GM19468 (cell line): ENCODE results near the gene CPT1A.

Source experiments
- ATAC-seq: cut with Tn5 transposase; IDR thresholded peaks from one replicate; pipeline ENCODE4 v1.9.1; 2021; ENCODE audit warnings: mild to moderate bottlenecking, moderate library complexity, moderate number of reproducible peaks; ENCODE audit not compliant: unreplicated experiment; ENCODE audit errors: extremely low read depth

CPT1A gene

GRCh38 chr11:68806931-68807844 is 34.5 kb downstream of the CPT1A start:
- no peak for ATAC-seq

GRCh38 chr11:68804786-68805185 is 36.9 kb downstream of the CPT1A start:
- no peak for ATAC-seq

- ATAC-seq: no peak
These were observed 38.0 kb downstream of the CPT1A start for GRCh38 chr11:68803766-68804165.

GRCh38 chr11:68798221-68798813 is 43.4 kb downstream of the CPT1A start:
- ATAC-seq: no peak

- ATAC-seq: no peak
These were observed 44.9 kb downstream of the CPT1A start for GRCh38 chr11:68796801-68797200.

GRCh38 chr11:68792400-68792966 is 49.2 kb downstream of the CPT1A start:
- ATAC-seq: no peak

- ATAC-seq: no peak
These were observed 57.1 kb downstream of the CPT1A start for GRCh38 chr11:68784653-68785052.

- ATAC-seq: no peak
These were observed 58.4 kb downstream of the CPT1A start for GRCh38 chr11:68783216-68783821.

GRCh38 chr11:68782711-68783110 is 59.0 kb downstream of the CPT1A start:
- no peak for ATAC-seq

- ATAC-seq: no peak
These were observed 60.9 kb downstream of the CPT1A start for GRCh38 chr11:68780829-68781228.

GRCh38 chr11:68778205-68778604 is 63.5 kb downstream of the CPT1A start:
- no peak for ATAC-seq

GRCh38 chr11:68776442-68777235 is 65.1 kb downstream of the CPT1A start:
- ATAC-seq: no peak

GRCh38 chr11:68775951-68776388 is 65.7 kb downstream of the CPT1A start:
- no peak for ATAC-seq

GRCh38 chr11:68774194-68774585 is 67.5 kb downstream of the CPT1A start:
- no peak for ATAC-seq

GRCh38 chr11:68773521-68774193 is 68.1 kb downstream of the CPT1A start:
- ATAC-seq: no peak

- ATAC-seq: no peak
These were observed 68.8 kb downstream of the CPT1A start for GRCh38 chr11:68772936-68773335.

GRCh38 chr11:68770781-68771180 is 70.9 kb downstream of the CPT1A start:
- no peak for ATAC-seq

GRCh38 chr11:68767672-68768071 is 74.0 kb downstream of the CPT1A start:
- ATAC-seq: no peak

GRCh38 chr11:68766786-68767185 is 74.9 kb downstream of the CPT1A start:
- no peak for ATAC-seq

- no peak for ATAC-seq
These were observed 77.0 kb downstream of the CPT1A start for GRCh38 chr11:68764746-68765145.
